Measurements from ENCODE around the gene CCSER1.

Gene CCSER1

GRCh38 chr4:90127706-90128345 is 632 bp downstream of the CCSER1 start:
- DNase-seq (ENCODE audit: low read depth, low spot score) = no peak

DNA sequence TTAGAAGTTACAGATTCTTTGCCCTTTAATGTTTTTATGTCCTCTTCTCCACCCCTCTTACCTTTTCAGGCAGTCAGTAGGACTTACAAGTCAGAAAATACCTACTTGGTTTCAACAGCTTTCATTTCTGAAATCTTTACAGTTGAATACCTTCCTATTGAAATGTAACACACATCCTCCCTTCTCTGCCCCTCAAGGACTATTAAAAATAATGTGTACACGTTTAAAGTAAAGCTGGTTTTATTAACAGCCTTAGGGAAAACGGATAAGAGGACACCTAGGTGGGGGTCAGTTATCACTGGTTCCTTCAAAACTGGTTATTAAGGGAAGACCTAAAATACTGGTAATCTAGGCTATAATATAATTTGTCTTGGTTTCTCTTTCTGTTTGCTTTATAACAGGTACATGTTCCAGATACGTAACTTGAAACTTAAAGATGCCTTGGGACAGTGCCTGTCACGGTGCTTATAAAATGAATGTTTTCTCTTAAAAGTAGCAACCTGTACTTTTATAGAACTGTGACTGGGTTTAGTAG is 1.8 kb downstream of the CCSER1 start:
- no peak for DNase-seq (ENCODE audit: low read depth, low spot score)

DNA sequence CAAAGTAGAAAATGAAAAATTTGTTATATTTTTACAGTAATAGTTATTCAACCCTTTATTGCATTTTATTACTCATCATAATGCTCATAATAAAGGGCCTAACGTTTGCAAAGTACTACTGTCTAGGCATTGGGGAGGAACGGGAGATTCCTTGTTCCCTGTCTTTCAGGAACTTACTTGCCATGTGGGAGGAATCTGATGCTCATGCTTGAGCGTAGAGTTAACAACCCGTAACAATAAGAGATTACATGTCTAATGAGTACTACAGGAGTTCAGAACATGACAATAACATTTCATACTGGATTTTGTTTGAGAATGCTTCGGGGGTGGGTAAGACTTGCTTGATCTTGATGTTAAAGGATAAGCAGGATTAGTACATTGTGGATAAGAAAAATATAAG is 2.9 kb downstream of the CCSER1 start:
- no peak for DNase-seq (ENCODE audit: low read depth, low spot score)

DNA sequence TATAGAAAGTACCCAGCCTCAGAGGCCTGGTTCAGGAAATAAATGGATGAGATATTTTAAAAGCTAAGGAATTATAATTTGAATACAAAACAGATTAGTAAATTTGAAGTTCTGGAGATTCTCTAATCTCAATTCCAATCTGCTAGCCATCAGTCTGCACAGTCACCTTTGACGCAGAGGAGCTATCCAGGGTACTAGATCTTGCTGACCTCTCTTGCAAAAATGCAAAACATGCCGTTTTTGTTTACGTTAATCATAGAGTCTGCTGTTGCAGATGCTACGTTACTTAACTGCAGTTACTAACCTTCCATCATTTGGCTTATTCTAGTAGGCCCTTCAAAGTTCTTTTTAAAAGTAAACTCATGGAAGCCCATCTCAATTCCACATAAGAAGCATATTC is 10.4 kb downstream of the CCSER1 start:
- DNase-seq (ENCODE audit: low read depth, low spot score) = no peak

DNA sequence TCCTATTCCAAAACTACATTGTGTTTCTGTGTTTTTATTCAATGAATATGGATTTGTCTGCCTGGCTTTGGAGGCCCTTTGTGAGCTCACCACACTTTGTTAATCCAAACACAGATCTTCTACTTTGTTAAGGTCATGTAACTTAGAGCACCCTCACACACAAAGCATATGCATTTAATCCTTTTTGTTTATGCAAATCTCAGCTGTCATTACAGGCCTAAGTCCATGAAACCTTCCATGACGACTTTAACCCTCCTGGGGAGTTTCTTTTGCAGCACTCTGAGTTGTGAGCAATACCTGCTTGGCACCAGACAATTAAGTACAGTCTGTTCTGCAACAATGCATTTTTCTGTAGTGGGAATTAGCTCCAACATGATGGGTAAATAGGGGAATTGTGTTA is 14.9 kb downstream of the CCSER1 start:
- DNase-seq (ENCODE audit: low read depth, low spot score) = no peak

DNA sequence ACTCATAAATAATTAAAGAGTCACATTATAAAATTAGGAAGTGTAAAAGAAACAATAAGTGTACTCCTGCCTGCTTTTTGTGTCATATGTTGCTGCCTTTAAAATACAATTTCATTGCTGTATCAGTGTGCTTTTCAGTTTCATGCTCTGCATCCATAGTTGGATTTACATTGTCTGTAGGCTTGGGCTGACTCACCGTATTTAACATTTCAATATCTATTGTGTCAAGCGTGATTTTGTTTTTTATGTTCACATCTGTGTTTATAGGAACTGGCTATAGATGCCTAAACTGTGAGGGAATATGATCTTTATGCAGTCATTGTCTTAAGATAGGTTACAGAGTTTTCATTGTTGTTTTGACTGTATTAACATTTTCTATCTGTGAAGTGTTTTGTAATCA is 18.1 kb downstream of the CCSER1 start:
- no peak for DNase-seq (ENCODE audit: low read depth, low spot score)

DNA sequence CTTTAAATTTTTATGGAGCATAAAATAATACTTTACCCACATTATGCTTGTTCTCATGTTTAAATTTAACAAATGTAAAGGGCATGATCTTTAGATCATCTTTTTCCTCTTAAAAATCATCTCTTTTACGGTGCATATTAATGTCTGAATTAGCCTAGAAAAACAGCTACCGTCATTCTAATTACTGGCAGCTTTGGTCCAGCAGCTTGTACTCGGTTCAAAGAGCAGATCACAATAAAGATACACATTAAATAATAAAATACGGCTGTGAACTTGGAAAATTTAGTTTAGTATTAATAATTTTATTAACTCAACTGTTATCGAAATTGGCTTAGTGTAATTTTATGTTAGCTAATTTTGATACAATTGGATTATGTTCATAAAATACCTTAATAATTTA is 19.1 kb downstream of the CCSER1 start:
- no peak for DNase-seq (ENCODE audit: low read depth, low spot score)

- no peak for DNase-seq (ENCODE audit: low read depth, low spot score)
Observed at GRCh38 chr4:90148574-90149148, 21.5 kb downstream of the CCSER1 start.

DNA sequence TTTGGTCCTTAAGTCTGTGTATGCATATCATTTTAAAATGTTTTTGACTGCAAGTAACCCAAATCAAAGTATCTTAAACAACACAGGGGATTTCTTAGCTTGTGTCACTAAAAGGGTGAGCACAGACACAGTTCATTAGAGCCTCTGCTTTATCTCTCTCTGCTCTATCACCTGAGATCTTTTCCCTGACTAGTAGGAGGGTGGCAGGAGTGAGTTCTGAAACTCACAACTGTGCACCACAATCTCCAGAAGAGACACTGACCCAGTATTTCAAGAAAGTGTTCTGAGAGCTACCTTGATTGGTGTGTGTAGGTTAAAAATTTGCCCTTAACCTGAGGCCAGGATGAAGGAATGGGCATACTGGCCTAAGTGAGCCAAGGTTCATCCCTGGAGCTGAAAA is 24.8 kb downstream of the CCSER1 start:
- DNase-seq (ENCODE audit: low read depth, low spot score) = no peak

- no peak for DNase-seq (ENCODE audit: low read depth, low spot score)
Observed at GRCh38 chr4:90159193-90159592, 32.0 kb downstream of the CCSER1 start.

GRCh38 chr4:90160044-90160443 is 32.9 kb downstream of the CCSER1 start:
- no peak for DNase-seq (ENCODE audit: low read depth, low spot score)

GRCh38 chr4:90162566-90162965 is 35.4 kb downstream of the CCSER1 start:
- DNase-seq (ENCODE audit: low read depth, low spot score) = no peak

- DNase-seq (ENCODE audit: low read depth, low spot score) = no peak
Observed at GRCh38 chr4:90163872-90164271, 36.7 kb downstream of the CCSER1 start.

DNA sequence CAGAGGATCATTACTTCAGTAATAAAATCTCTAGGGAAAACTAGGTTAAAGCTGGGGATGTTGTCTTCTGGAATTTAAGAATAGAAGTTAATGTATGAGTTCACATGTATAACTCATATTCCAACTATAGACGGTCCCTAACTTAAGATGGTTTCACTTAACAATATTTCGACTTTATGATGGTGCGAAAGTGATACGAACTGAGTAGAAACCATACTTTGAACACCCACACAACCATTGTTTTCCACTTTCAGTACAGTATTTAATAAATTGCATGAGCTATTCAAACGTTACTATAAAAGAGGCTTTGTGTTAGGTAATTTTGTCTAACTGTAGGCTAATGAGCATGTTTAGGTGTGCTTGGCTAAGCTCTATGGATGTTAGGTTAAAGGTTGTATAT is 38.7 kb downstream of the CCSER1 start:
- no peak for DNase-seq (ENCODE audit: low read depth, low spot score)

DNA sequence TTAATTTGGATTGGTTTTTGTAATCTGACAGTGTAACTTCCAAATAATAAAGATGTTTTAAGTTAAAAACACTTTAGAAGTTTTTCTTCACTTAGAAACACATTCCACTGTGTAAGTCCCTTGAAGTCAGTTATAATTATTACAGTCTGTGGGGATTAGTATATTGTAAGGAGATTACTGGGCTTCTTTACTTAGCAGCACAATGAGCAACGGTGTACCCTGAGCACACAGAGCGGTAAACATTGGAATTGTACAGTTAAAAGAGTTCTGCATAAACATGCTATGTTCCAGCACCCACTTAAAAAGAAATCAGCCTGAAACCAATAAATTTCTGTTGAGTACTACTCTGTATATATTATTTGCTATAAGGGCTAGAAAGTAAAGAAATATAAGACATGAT is 44.3 kb downstream of the CCSER1 start:
- DNase-seq (ENCODE audit: low read depth, low spot score) = no peak

GRCh38 chr4:90174621-90175023 is 47.4 kb downstream of the CCSER1 start:
- no peak for DNase-seq (ENCODE audit: low read depth, low spot score)

DNA sequence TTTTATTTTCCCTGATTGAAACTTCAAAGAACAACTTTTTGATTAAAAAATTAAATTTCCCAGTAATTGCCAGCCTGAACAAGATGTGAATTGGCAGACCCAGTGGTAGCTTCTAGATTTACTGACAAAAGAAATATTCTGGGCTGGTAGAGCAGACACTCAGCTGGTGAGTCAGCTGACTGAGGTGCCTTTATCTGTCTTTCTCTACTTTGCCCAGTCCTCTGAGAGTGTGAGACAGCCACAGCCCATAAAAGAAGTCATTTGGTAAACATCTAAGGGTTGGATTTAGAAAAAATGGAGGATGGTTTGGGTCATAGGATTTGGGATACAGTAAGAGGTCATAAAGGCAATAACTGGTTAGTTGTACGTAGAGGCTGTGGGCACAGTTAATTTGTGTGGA is 54.5 kb downstream of the CCSER1 start:
- no peak for DNase-seq (ENCODE audit: low read depth, low spot score)

GRCh38 chr4:90183254-90183653 is 56.1 kb downstream of the CCSER1 start:
- DNase-seq (ENCODE audit: low read depth, low spot score) = no peak

- DNase-seq (ENCODE audit: low read depth, low spot score) = no peak
Observed at GRCh38 chr4:90184560-90184959, 57.4 kb downstream of the CCSER1 start.

DNA sequence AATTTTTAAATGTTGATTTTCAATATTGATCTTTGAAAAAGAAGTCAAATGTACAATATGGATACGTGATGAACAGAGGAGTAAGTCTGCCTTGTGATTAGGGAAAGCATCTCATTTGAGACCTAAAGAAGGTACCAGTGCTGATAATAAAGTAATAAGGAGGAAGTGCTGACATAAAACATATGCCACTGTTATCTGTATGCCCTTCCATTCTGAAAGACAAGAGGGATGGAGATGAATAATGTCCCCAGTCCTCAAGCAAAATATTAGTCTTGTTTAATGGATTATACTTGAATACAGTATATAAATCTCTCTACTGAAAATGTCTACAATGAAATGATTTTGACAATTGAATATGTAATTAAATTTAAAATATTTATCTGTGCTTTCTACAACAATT is 58.2 kb downstream of the CCSER1 start:
- DNase-seq (ENCODE audit: low read depth, low spot score) = no peak

DNA sequence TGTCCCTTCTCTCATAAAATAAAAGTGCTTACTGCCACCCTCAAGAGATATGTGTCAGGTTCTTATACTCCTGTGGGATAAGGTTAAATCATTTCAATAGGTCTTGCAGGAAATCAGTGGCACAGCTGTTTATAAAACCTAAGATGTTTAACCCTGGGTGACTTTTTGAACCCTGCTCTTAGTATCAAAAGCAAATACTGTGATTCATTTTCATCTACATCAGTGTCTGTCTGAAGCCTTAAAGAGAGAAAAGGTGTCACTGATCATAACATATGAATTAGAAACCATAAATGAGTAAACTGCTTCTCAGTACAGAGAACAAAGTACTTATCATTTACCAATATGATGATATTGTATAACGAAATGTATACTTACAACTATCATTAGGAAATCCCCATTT is 59.0 kb downstream of the CCSER1 start:
- no peak for DNase-seq (ENCODE audit: low read depth, low spot score)

DNA sequence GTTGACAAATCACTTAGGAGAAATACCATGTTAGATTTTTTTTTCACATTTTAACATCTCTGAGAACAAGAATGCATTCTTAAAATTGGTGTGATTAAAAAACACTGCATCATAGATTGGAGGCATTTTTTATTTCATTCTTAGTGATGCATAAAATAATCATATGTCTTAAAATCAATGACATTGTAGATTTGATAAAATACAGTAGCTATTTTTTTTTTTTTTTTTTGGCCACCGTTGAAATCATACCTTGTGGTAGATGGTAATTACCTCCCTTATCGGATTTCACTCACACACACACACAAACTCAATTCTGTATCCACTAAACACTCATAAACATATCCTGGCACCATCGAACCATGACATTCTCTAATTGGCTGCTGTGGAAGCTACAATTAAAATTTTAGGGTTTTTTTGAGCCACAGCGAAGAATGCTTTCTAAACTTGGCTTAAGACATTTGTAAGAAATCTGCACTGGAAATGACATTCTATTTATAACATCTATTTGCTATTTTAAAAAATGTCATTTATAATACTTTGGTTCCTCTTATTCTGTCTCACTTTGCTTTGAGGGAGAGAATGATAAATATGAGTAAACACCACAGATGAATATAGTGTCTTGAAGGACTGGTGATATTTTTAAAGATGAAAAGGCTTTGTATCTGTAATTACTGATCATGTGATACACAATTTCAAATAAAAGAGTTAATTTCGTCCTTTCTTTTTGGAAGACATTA is 60.1 kb downstream of the CCSER1 start:
- DNase-seq (ENCODE audit: low read depth, low spot score) = no peak

DNA sequence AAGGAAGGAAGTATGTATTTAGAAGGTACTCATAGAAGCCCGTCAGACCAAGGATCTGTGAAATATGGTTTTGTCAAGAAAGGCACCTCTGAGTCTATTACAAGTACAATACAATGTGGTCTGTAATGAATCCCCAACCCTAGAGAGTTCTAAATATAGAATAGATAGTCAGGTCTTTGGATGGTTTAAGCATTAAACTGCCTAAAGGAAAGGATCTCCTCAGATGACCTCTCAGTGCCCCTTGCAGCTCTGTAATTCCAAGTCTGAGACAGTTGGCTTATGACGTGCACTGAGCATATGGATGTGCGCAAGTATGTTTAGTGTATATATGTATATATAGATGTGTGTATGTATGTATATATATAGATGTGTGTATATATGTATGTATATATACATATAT is 62.0 kb downstream of the CCSER1 start:
- DNase-seq (ENCODE audit: low read depth, low spot score) = no peak
